ENCODE measurements around the gene PRR5.

Gene PRR5

GRCh38 chr22:44734801-44735517 lies 33.0 kb downstream of the PRR5 start:
- Histone ChIP-seq H3K27ac (ENCODE audit: low read depth, low read length) (no peak overlapping the region), H3K27me3 (ENCODE audit: control insufficient read depth, low read length) (no peaks in the 10 kb centered on the region), H4K20me1 (ENCODE audit: control insufficient read depth, insufficient read depth, low read depth, low read length) (no peaks in the 10 kb centered on the region), H3K9me3 (ENCODE audit: control insufficient read depth, insufficient read depth, low read length) (peaks cover 4% of the 10 kb centered on the region; the same call in 1 of the 2 replicates), H3K4me1 (ENCODE audit: control insufficient read depth, low read length) (no peaks in the 10 kb centered on the region), H3K4me2 (ENCODE audit: low read length) (no peak overlapping the region), H3F3A (ENCODE audit: control insufficient read depth, insufficient read depth) (no peaks in the 10 kb centered on the region), H3K9me2 (replicated peaks; ENCODE audit: control insufficient read depth, low read length) (no peaks in the 10 kb centered on the region), H3K36me3 (ENCODE audit: control insufficient read depth, low read length) (no peaks in the 10 kb centered on the region), H3K4me3 (ENCODE audit: low read length) (no peak overlapping the region), H3K79me2 (ENCODE audit: control insufficient read depth, low read length) (no peaks in the 10 kb centered on the region)
- no peak for TF ChIP-seq EZH2phosphoT487 (IDR thresholded peaks at IDR 0.05; ENCODE audit: borderline replicate concordance, low read length)
- TF ChIP-seq CTCF (IDR thresholded peaks at IDR 0.05; ENCODE audit: low read depth, low read length, poor library complexity, severe bottlenecking), result no peak

- Histone ChIP-seq H3K9me3 (ENCODE audit: control insufficient read depth, insufficient read depth, low read length) (peaks cover 4% of the 10 kb centered on the region; the same call in 1 of the 2 replicates), H3K27me3 (ENCODE audit: control insufficient read depth, low read length) (no peaks in the 10 kb centered on the region), H3K4me2 (ENCODE audit: low read length) (no peak overlapping the region), H3F3A (ENCODE audit: control insufficient read depth, insufficient read depth) (no peaks in the 10 kb centered on the region), H3K4me3 (ENCODE audit: low read length) (no peak overlapping the region), H3K79me2 (ENCODE audit: control insufficient read depth, low read length) (no peaks in the 10 kb centered on the region), H3K4me1 (ENCODE audit: control insufficient read depth, low read length) (no peaks in the 10 kb centered on the region), H4K20me1 (ENCODE audit: control insufficient read depth, insufficient read depth, low read depth, low read length) (no peaks in the 10 kb centered on the region), H3K9me2 (replicated peaks; ENCODE audit: control insufficient read depth, low read length) (no peaks in the 10 kb centered on the region), H3K27ac (ENCODE audit: low read depth, low read length) (no peak overlapping the region), H3K36me3 (ENCODE audit: control insufficient read depth, low read length) (no peaks in the 10 kb centered on the region)
- TF ChIP-seq CTCF (IDR thresholded peaks at IDR 0.05; ENCODE audit: low read depth, low read length, poor library complexity, severe bottlenecking) (peak; percentile 97), EZH2phosphoT487 (IDR thresholded peaks at IDR 0.05; ENCODE audit: borderline replicate concordance, low read length) (no peak)
These were observed 33.8 kb downstream of the PRR5 start for GRCh38 chr22:44735518-44736428.

GRCh38 chr22:44736581-44737405 lies 34.8 kb downstream of the PRR5 start:
- Histone ChIP-seq H3K4me1 (ENCODE audit: control insufficient read depth, low read length) (no peaks in the 10 kb centered on the region), H3K27ac (ENCODE audit: low read depth, low read length) (no peak overlapping the region), H3K9me2 (replicated peaks; ENCODE audit: control insufficient read depth, low read length) (no peaks in the 10 kb centered on the region), H4K20me1 (ENCODE audit: control insufficient read depth, insufficient read depth, low read depth, low read length) (no peaks in the 10 kb centered on the region), H3K36me3 (ENCODE audit: control insufficient read depth, low read length) (no peaks in the 10 kb centered on the region), H3K4me3 (ENCODE audit: low read length) (no peak overlapping the region), H3K79me2 (ENCODE audit: control insufficient read depth, low read length) (no peaks in the 10 kb centered on the region), H3K9me3 (ENCODE audit: control insufficient read depth, insufficient read depth, low read length) (peaks cover 4% of the 10 kb centered on the region; the same call in 1 of the 2 replicates), H3K4me2 (ENCODE audit: low read length) (no peak overlapping the region), H3K27me3 (ENCODE audit: control insufficient read depth, low read length) (no peaks in the 10 kb centered on the region), H3F3A (ENCODE audit: control insufficient read depth, insufficient read depth) (no peaks in the 10 kb centered on the region)
- TF ChIP-seq EZH2phosphoT487 (IDR thresholded peaks at IDR 0.05; ENCODE audit: borderline replicate concordance, low read length) (no peak), CTCF (IDR thresholded peaks at IDR 0.05; ENCODE audit: low read depth, low read length, poor library complexity, severe bottlenecking) (no peak)

Data from DOHH2 (cell line).